ENCODE results near the gene KLHL40.

GRCh38 chr3:42706721-42707619, 21.6 kb downstream of the KLHL40 start:
- TF ChIP-seq CTCF (IDR thresholded peaks at IDR 0.05) (no peak), POLR2A (IDR thresholded peaks at IDR 0.05) (no peak)
